Head of caudate nucleus (tissue), 42 donors: ENCODE results near the gene AURKAIP1.
"Not testable (repeated sequence)": the region's sequence is repeated elsewhere in the genome, so short reads cannot be mapped to it uniquely, and the experiment has no call there.

Experiments
- DNase-seq, 42 donors: peaks; one replicate each; pipeline versions ENCODE4 v3.0.0 to v3.0.0-alpha.2; 2020 to 2021; ENCODE audit warnings: mixed read lengths in 7 of 42
- intact Hi-C: fragments of 100-400 bp; cut with DNase I; formaldehyde crosslinking; loops from one replicate; pipeline ENCODE4 v1.15.0; 2022

The AURKAIP1 gene

DNA sequence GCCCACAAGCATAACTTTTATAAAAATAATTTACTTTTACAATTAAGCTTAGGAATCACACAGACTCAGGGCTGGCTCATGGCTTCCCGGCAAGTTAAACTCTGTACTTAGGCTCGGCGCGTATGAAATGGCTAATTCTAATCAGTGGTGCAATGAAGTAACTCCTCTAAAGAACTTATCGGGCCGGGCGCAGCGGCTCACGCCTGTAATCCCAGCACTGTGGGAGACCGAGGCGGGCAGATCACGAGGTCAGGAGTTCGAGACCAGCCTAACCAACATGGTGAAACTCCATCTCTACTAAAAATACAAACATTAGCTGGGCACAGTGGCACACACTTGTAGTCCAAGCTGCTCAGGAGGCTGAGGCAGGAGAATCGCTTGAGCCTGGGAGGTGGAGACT is 4.9 kb downstream of the AURKAIP1 start:
- DNase-seq, intact Hi-C loops: not testable (repeated sequence)

GRCh38 chr1:1367315-1367714 is 7.7 kb downstream of the AURKAIP1 start:
- DNase-seq = no peak

GRCh38 chr1:1366699-1367066 is 8.3 kb downstream of the AURKAIP1 start:
- no peak for DNase-seq
- intact Hi-C loops = no loop called here

More at GRCh38 chr1:1367315-1367714, 7.7 kb downstream of the AURKAIP1 start:
- intact Hi-C loops = no loop called here

GRCh38 chr1:1365875-1366698 is 8.9 kb downstream of the AURKAIP1 start:
- intact Hi-C loops = no loop called here

DNA sequence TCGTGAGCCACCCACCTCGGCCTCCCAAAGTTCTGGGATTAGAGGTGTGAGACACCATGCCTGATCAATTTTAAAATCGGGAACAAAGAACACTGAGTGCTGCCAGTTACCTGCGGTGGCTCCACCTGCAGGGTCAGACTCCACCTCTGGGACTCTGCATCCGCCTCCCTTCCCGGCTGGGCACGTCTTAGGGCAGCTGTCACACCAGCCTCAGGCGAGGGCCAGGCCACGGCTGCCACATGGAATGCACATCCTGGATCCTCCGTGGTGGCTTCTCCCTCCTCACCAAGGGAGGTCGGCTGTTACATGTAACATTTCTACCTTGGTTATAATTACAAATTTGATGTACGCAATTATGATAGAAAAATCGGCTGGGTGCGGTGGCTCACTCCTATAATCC is 10.7 kb downstream of the AURKAIP1 start:
- intact Hi-C loops = no loop called here

More at GRCh38 chr1:1365875-1366698, 8.9 kb downstream of the AURKAIP1 start:
- DNase-seq = no peak

DNA sequence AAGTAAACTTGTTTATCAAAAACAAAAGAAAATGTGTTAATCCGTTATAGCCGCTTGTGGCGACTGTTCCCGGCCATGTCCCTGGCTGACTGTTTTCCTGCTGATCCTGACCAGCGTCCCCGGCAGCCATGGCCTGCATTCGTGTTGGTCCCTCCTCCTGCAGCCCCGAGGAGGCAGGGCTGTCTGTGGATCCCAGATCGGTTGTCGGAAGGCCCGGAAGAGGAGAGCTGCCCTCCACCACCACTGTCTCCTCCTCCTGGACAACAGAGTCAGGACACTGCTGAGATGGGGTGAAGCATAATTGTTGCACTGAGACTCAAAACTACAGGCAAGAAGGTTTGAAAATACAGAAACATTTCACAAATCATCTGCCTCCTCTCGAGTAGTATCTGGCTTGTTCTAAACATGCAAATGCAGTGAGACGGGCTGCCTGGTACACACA is 13.0 kb downstream of the AURKAIP1 start:
- DNase-seq = no peak
- intact Hi-C loops = no loop called here

More for the DNA sequence above, 10.7 kb downstream of the AURKAIP1 start:
- DNase-seq = no peak

DNA sequence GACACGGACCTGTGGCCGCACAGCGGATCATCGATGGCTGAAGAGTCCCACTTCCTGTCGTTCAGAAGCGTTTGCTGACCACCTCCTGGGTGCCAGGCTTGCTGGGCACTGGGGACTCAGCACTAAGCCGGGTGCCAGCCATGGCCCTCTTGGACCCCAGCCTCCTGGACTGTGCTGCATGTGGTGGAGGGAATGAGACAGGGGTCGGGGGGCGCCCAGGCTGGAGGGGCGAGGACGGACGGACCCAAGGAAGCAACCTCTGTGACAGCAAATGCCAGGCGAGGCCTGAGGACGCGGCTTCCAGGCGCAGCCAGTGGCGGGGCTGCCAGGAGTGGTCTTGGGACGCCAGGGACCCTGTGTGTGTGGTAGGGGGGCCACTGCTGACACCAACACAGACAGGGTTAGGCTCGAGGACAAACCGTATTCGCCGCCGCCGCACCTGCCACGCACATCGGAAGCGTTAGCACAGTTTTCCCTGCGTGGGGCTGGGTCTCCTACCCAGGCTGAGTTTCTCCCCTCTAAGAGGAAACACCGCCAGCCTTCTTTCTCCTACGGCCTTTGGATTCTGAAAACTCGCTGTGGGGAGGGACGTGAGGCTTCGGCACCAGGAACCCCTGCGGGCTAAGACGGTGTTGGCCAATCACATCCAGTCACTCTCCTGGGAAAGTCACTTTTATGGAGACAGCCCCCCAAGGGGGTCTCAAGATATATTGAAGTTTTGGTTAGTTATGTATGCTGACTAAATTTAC is 13.6 kb downstream of the AURKAIP1 start:
- intact Hi-C loops = no loop called here
- DNase-seq = peak in 1 of 42 donors; percentile 11

- intact Hi-C loops = no loop called here
Observed at GRCh38 chr1:1360506-1361169, 14.4 kb downstream of the AURKAIP1 start.

DNA sequence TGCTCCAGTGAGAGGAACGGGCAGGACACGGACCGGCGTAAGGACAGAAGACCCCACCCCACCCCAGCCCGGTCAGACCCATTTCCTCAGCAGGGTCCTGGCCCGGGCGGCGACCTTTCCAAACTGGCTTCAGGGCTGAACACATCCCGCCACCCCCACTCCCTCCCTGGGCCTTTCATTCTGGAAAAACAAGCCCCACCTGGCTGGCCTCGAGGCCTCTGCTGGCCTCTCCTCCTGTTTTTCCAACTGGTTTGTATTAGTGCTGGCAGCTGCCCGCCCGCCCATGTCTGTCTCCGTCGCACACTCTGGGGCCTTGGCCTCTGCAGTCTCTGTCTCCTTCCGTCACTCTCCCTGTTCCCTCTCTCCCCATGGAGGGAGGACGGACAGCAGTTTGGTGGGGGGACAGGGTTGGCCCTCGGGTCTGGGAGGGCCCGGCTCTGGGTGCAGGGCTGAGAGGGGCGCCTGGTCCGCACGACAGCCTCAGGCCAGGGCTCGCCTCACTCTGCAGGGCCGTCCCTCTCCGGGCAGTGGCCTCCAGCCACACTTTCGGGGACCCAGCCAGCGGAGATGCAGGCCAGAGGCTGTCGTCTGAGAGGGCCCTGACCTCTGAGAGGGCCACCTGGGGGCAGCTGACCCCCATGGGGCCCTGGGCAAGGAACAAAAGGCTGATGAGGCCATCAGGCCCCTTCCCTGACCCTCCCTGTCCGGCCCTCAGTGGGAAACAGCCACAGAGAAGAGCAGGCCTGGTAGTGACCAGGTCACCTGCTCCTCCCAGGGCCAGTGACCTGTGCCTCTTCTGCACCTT is 15.1 kb downstream of the AURKAIP1 start:
- intact Hi-C loops = no loop called here
- DNase-seq = peak in 2 of 42 donors; percentile 14 to 16

More at GRCh38 chr1:1360506-1361169, 14.4 kb downstream of the AURKAIP1 start:
- peak in 5 of 42 donors; percentile 15 to 60 (median 43) for DNase-seq

DNA sequence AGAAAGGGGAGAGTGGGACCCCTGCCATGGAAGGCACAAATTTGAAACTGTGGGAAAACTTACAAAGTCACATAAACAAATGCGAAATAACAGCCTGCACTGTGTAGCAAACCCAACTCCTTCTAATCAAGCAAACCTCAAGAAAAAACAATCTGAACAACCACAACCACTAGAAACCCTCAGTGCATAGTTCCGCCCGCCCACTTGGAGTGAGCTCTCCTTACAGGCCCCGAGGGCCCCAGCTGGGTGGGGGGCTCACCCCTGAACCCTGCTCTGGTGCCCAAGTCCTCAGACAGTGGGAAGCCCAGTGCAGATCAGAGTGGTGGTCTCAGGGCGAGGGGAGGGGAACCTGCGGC is 15.7 kb downstream of the AURKAIP1 start:
- DNase-seq = no peak
- intact Hi-C loops = no loop called here

DNA sequence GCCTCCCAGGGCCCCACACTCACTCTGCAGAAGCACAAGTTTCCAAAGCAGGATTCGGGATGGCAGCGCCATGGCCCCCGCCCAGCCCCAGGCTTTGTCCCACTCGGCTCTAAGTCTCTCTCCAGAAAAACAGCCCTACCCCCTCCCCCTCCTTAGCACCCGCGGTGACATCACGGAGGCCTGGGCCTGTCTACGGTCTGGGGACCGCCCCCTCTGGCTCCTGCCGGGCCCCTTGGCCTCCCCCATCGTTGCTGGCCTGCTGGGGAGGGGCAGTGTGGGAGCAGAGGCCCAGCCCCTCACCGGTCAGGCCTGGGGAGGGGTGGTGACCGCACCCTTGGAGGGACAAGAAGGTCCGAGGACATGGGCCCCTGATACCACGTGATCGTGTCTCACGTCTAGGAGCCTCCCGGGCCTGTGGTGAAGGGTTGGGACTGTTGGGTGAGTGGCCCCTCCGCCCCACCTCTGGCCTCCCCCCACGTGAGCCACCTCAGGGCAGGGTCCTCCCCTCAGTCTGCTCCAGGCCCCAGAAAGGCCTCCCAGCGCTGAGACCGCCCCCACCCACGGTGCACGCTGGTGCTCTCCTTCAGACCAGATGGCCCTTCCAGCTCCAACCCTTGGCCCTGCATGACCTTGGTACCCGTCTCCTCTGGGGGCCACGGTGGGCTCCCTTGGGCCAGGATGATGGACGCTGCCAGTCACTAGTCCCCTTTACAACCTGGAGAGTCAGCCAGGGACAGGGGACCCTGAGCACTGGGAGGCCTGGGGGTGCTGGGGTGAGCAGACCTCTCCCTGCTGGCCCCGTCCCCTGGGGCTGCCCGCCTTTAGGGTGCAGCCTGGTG is 16.4 kb downstream of the AURKAIP1 start, which contains the start of gene MXRA8:
MXRA8 (minus strand) TSS at position 123 of the 839 bp plus-strand sequence; CDS start at position 72, 51 bp downstream.
- DNase-seq = peak in 8 of 42 donors; percentile 17 to 63 (median 47)
- intact Hi-C loops = no loop called here

DNA sequence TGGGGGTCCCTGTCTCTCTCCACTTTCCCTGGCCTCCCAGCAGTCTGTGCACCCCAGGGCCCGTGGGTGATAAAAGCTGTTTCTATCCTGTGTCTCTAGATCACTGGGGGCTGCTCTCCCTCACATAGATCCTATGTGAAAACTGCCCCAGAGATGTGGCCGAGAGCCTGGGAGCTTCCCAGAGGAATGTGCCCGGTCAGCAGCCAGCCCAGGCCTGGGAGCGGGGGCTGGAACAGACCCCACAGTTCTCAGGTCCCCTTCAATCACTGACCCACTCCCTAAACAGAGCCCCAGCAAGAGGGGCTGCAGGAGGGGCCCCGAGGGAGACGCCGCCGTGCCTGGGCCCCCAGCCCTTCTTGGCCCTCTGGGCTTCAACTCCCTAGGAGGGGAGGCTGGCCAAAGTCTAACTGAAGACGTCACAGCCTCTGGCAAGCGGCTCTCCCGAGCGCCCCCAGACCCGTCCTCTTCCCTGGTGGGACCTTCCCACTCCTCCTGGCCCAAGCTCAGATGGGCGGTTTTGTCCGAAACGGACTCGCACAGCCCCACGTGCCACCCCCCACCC is 17.1 kb downstream of the AURKAIP1 start:
- peak in 1 of 42 donors; percentile 11 for DNase-seq
- intact Hi-C loops = no loop called here

- no peak for DNase-seq
- intact Hi-C loops = no loop called here
Observed at GRCh38 chr1:1356796-1357401, 18.1 kb downstream of the AURKAIP1 start.

- no peak for DNase-seq
- intact Hi-C loops = no loop called here
Observed at GRCh38 chr1:1356166-1356795, 18.7 kb downstream of the AURKAIP1 start.

DNA sequence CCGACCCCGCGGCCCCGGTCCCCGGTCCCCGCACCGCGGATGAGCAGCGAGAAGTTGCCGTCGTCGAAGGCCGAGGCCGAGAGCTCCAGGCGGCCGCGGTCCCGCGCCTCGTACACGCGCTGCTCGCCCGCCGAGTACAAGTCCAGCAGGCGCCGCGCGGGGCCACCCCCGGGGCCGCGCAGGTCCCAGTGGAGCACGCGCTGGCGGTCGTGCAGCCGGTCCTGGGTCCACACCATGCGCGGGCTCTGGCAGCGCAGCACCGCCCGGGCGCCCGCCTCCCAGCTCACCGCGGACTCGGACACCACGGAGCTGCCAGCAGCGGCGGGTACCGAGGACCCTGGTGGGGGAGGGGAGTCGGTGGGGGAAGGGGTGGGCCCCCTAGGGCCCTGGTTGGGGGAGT is 19.6 kb downstream of the AURKAIP1 start:
- DNase-seq = peak in 2 of 42 donors; percentile 27 to 35
- intact Hi-C loops = no loop called here
